Measurements from ENCODE around the gene GDPD1.

GRCh38 chr17:59287891-59288290, 67.6 kb downstream of the GDPD1 start:
- no peak for TF ChIP-seq CTCF (IDR thresholded peaks at IDR 0.05)
- no peak for TF ChIP-seq EZH2 (IDR thresholded peaks at IDR 0.05; ENCODE audit: borderline replicate concordance, insufficient read depth, low read depth, low read length, poor library complexity, severe bottlenecking)

Measured in B cell (primary cell).